ENCODE results near the gene SIRT2.
A peak's percentile ranks its signal among the peaks of the same experiment; 100 is the strongest.
"Not testable (repeated sequence)": the region's sequence is repeated elsewhere in the genome, so short reads cannot be mapped to it uniquely, and the experiment has no call there.

The SIRT2 gene

DNA sequence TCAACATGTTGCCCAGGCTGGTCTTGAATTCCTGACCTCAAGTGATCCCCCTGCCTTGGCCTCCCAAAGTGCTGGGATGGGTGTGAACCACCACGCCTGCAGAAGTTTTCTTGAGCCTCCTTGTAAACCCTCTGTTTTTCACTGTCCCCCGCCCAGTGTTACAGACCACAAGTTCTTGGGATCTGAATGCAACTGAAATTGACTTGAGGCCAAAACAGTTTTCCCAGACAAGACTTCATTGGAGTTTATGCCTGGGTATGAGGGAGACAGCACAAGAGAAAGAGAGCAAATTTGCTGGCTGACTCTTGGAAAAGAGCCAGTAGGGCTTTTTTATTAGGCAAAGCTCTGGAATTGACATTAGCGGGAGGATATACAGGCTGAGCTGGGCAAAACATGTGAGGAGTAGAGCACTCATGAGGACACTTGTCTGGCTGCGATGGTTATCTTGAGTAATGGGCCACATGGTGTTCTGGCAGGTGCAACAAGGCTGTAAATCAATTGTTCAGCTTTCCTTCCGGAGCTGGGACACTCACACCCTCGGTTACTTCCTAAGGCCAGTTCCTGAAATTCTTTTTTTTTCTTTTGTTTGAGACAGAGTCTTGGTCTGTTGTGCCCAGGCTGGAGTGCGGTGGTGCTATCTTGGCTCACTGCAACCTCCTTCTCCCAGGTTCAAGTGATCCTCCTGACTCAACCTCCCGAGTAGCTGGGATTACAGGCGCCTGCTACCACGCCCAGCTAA, 36.9 kb downstream of the SIRT2 start:
- peak; percentile 15 for DNase-seq

DNA sequence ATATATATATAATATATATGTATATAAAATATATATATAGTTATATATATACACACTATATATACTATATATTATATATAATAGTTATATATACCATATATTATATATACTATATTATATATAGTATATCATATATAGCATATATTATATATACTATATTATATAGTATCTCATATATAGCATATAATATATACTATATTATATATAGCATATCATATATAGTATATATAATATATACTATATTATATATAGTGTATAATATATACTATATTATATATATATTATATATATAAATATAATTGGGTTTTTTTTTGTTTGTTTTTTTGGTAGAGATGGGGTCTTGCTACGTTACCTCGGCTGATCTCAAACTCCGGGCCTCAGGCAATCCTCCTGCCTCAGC, 38.0 kb downstream of the SIRT2 start:
- no peak for DNase-seq

DNA sequence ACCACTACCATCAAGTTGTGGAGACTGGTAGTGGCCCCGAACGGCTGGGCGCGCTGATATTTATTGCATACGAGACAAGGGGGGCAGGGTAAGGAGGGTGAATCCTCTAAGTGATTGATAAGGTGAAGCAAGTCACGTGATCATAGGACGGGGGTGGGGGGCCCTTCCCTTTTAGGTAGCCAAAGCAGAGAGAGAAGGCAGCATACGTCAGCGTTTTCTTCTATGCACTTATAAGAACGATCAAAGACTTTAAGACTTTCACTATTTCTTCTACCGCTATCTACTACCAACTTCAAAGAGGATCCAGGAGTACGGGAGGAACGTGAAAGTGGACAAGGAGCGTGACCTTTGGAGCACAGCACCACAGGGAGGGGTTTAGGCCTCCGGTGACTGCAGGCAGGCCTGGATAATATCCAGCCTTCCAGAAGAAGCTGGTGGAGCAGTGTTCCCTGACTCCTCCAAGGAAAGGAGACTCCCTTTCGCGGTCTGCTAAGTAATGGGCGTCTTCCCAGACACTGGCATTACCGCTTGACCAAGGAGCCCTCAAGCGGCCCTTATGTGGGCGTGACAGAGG, 39.7 kb downstream of the SIRT2 start:
- not testable (repeated sequence) for DNase-seq

DNA sequence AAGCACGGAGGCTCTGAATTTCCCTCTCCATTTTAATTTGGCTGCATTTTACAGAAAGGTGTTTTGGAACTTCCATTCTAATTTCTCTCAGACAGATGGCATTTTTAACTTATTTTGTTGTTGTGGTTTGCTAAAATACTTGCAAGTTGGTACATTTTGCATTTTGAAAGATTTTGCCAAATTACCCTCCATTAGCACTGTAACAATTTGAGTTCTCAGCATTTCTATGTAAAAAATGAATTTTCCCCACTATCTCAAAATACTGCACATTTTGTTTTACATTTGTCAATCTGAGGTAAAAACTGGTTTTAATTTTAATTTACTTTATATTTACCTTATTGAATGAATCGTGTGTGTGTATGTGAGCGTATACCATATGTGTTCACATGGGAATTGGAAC, 42.6 kb downstream of the SIRT2 start:
- DNase-seq, result no peak

DNA sequence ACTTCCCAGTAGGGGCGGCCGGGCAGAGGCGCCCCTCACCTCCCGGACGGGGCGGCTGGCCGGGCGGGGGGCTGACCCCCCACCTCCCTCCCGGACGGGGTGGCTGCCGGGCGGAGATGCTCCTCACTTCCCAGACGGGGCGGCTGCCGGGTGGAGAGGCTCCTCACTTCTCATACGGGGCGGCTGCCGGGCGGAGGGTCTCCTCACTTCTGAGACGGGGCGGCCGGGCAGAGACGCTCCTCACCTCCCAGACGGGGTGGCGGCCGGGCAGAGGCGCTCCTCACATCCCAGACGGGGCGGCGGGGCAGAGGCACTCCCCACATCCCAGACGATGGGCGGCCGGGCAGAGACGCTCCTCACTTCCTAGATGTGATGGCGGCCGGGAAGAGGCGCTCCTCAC, 43.7 kb downstream of the SIRT2 start:
- not testable (repeated sequence) for DNase-seq

DNA sequence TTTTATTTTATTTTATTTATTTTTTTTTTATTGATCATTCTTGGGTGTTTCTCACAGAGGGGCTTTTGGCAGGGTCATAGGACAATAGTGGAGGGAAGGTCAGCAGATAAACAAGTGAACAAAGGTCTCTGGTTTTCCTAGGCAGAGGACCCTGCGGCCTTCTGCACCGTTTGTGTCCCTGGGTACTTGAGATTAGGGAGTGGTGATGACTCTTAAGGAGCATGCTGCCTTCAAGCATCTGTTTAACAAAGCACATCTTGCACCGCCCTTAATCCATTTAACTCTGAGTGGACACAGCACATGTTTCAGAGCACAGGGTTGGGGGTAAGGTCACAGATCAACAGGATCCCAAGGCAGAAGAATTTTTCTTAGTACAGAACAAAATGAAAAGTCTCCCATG, 44.5 kb downstream of the SIRT2 start:
- DNase-seq, result not testable (repeated sequence)

DNA sequence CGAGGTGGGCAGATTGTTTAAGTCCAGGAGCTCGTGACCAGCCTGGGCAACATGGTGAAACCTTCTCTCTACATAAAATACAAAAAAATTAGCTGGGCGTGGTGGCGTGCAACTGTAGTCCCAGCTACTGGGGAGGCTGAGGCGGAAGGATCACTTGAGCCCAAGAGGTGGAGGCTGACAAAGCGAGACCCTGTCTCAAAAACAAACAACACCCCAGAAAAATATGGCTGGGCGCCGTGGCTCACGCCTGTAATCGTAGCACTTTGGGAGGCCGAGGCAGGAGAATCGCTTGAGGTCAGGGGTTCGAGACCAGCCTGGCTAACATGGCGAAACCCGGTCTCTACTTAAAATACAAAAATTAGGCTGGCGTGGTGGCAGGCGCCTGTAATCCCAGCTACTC, 46.2 kb downstream of the SIRT2 start:
- DNase-seq, result no peak

DNA sequence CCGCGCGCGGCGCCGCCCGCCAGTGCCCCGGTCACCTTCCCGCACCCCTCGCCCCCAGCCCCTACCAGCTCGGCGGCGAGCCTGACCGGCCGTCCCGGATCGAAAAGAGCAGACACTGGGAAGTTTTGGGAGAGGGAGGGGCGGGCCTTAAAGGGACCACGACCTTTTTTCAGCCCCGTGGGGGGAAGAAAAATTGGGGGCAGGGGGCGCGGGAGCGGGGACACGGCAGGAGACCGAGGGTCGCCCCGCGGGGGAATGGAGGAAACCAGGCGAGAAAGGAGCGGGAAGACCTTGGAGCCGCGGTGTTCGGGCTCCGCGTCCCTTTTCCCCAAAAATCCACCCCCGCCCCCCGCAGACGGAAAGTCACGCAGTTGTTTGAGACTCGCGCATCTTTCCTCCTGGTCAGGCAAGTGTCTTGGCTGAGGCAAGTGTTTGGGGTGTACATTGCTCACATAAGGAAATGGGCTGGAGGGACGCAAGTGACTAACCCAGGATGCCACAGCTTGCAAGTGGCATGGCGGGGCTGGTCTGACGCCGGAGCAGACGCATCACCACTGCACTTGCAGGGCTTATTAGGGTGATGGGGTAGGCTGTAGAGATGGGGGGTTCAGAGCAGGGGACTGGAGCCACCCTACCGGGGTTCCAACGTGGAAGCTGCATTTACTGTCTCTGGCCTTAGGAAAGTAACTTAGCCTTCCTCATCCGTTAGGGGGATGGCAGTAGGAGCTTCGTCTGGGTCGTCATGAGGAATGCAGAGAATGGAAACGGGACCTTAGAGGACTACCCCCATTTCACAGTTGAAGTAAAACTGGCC, 47.0 kb downstream of the SIRT2 start:
- no peak for DNase-seq

DNA sequence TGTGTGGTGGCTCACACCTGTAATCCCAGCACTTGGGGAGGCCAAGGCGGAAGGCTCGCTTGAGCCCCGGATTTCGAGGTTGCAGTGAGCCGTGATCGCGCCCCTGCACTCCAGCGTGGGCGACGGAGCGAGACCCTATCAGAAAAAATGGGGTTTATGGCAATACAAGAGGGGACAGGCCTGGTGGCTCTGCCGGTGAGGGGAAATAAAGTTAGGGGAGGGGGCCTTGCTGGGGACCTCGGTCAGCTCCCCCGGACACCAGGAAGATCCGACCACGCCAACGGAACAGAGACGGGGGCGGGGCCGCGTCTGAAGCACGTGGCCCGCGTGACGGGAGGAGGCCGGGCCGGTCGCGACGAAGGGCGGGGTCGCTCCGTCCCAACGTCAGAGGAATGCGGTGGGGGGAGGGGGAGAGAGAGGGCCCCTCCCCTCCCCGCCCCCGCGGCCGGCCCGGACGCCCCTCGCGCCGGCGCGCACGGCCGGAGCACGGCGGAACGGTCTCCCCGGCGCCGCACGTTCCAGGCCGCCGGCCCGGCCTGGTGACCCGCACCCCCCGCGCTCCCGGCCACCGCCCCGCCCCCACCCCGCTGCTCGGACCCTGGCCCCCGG, 47.7 kb downstream of the SIRT2 start:
- no peak for DNase-seq

DNA sequence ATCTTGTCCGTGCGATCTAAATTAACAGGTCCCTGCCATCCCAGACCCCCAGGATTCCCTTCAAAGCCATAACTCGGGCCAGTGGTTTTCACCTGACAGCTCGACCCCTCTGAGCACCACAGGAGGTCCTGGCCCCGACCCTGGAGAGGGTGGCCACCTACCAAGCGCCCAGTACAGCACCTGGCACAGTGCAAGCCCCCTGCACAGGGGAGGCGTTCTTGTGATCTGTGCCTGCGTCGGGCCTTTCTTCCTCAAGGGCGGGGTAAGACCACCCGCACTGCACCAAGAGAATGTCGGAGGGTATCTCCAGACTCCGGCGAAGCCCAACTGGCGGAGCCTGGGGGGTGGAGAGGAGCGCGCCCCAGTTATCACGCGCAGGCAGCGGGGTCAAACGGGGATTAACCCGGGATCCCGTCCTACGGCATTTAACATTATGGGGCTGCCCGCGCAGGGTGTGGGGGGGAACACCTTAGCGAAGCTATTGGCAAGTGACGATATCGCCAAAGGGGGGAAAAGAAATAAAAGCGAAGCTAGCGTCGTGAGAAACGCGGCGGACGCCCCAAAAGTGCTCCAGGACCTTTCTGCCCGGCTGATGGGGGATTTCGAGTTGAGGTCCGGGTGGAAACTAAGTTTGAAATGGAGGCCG, 48.3 kb downstream of the SIRT2 start:
- no peak for DNase-seq

DNA sequence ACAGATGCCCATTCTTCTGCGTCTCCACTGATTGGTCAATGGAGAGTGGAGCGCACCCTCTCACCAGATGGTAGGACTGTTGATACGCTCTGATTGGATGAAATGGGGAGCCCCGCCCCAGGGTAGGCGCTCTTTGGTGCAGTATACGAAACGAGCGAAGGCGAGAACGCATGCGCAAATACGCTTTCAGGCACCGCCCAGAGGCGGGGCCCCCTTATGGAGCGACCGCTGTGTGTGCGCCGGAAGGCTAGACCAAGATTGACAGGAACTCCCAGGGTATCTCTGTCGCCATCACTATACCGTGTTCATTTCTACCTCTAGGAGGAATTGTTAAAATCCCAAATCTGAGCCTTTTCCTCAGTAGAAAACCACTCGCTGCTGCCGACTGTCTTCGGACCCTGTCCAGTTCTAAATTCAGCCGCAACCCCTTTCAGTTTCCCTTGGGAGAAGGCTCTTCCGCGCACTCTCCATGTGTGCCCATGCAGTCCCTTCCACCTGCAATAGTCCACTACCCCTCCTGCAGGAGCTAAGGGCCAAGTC, 48.9 kb downstream of the SIRT2 start:
- peak; percentile 100 for DNase-seq

DNA sequence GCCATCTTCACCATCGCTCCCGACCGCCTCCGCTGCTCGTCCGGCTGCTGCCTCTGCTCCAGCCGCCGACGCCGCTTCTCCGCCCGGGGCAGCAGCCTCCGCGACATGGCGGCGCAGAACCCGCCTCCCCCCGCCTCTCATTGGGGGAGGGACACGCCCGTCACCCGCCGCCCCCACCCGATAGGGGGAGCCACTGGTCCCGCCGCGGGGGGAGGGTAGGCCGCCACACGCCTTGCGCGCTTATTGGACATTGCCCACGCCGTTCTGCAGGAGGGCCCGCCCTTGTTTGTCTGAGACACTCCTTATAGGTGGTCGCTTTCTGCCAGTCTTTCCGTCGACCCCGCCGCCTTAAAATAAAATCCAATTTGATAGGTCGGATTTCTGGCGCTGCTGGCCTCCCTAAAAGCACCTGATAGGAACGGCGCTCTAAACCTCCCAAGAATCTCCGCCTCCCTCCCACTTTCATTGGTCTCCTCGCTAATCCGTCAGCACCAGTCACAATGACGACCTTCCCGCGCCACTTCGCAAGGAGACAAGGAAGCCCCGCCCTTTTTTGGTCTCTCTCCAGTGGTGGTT, 49.5 kb downstream of the SIRT2 start, which contains the start of gene HNRNPL:
Gene HNRNPL (minus strand): TSS at position 127 of the 576 bp plus-strand sequence. CDS start 20 bp downstream, at position 107.
- peak; percentile 100 for DNase-seq

DNA sequence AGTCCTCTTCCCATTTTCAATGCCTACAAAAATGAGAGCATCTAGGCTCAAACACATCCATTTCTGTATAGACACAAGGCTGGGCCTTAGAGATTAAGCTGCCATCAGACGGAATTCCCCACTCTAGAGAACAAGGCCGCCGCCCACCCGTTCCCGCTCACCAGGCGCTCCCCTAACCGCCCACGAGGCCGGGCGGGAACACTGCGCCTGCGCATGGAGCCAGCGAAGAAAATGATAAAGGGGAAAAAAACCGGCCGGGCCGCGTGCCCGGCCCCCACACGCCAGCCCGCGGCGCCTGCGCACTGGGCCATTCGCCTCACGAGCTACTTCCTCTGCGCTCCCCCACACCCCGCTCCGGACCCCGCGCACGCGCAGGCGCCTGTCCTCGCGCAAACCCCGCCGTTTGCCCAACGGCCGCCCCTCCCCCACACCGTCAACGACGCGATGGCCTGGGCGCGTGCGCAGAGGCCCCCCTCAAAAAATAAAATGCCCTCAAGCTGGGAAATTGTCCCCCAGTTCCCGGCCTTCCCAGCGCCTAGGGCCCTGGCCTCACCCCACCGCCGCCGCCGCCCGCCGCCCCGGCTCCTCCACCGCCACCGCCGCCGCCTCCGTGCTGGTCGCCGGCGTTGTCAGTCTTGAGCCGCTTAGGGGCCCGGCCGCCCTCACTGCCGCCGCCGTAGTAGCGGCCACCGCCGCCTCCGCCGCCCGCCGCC, 50.1 kb downstream of the SIRT2 start:
- peak; percentile 82 for DNase-seq

DNA sequence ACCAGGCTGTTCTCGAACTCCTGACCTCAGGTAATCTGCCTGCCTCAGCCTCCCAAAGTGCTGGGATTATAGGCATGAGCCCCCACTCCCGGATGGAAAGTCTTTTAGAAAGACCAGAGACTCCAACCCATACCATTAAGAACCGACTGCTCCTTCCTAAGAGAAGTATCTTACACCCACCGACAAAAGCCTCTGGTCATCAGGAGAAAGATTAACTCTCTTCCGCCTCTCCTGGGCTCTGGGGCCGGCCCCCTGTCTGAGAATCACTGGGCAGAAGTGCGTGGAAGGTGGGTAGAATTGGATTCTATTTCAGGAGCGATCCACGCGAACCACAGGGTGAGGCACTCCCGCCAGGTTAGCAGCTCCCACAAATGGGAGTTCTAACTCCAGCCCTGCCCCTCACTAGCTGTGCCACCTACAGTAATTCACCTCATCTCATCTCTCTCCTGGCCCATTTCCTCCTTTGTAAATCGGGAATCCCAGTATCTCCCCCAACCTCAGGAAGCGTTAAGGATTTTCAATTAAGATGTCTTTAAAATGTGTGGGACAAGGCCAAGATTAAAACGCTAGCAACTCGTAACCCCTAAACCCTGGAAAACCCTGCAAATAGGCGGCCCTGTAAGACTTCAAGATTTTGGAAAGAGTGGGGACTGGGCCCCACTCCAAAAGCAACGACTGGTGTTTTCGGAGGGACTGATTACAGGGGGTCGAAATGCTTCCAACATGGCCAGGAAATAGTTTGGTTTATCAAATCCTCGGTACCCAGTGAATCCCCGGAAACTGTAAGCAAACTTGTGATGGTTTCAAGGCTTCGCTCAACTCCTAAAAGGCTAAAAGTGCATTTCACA, 50.9 kb downstream of the SIRT2 start:
- DNase-seq, result no peak

DNA sequence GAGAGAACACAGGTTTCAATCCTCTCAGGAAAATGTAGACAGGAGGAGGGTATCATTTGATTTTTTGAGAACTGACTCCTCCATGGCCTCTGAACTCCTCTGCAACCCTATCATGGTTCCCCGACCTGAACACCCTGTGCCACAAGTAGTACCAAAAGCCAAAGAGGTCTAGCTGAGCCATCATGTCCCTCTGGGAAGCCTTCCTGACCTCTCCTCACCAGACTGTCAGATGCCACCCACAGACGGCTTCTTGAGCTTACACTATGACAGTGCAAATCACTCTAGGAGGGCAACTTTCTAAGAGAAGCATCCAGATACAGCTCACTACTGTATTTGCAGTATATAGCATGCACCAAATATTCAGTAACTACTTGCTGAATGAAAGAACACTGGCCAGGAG, 53.3 kb downstream of the SIRT2 start:
- no peak for DNase-seq

DNA sequence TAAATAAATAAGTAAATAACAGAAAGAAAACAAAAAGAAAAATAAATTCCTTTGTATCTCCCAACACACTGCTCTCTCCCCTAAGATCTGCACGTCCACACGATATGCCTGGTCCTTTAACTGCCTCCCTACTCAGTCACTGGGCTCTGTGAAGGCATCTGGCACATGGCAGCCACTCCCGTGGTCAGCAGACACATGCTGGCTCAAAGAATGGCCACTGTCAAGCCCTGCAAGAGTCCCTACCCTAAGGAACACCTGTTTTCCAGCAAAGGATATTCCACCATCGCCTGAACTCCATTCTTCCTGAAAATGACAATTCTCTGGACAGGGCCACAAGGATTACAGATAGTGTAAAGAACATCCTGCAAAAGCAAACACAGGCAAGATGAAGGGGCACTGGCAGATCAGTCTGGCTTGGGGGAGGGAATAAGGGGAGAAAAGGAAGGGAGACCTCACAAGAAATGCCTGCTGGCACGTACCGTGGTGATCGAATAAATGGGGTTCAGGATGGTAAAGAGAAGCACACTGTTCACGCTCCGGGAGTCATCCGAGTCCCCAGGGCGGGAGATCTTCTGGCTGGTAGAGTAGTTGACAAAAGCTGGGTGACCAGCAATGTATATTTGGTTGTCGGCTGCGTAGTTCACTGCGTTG, 53.9 kb downstream of the SIRT2 start:
- no peak for DNase-seq

DNA sequence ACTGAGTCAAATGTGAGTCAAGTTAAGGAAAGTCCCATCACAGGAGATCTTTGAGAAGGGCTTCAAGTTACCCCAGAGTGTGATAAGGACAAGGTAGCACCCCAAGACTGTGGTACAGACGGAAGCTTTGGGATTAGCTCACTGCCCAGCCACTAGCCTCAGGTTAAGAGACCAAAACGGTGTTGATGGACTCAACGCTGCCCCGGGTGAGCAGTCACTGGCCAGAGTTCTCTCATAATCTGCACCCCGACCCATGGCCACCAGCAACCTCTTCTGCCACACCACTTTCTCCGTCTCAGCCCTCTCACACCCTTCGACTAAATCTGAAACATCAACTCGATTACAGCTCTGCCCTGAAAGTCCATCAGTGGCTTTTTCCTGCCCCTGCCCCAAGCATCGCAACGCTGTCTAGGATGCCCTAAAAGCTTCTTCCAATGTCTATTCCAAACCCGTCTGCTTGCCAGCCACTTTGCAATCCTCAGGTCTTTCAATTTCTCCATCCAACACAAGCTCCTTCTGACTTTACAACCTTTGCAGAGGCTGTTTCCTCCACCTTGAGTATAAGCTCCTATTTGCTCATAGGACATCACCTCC, 55.2 kb downstream of the SIRT2 start:
- no peak for DNase-seq

DNA sequence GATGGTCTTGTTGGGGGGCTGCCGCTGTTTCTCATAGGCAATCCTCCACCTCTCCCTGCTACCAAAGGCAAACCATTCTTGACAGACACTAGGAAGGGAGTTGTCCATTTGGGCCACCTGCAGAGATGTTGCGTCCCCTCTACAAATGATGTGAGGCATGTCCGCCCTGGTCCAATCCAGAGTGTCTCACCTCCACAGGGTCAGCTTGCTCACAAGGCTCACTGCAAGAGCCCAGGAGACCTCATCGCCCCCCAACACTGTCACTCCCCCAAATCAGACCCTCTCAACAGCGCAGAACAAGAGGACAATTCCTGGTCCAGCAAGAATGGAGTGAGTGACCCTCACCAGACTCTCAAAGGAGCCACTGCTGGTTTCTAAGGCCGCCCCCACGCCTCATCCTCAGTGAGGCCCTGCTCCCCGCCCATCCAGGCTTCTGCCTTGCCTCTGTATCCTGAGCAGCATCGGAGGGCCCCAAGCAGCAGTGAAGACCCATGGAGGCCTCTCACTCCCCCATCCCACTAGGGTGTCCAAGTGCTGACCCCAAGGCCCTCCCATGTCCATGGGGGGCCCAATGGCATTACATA, 56.2 kb downstream of the SIRT2 start:
- no peak for DNase-seq
